Gastroesophageal sphincter (tissue), 4 donors: ENCODE results near the gene NDUFAF5. TPM values are rescaled to one million over a fixed set of nuclear protein-coding genes. Genes with fewer than 3 reads are reported as not detected.

Source experiments
- ATAC-seq: fragments of 150-250 bp; one replicate; pipeline ENCODE4 v1.9.1; 2016; ENCODE audit warnings: mild to moderate bottlenecking, moderate library complexity
- H3K27ac ChIP-seq, 4 donors: fragments of 200-600 bp; sonication (generic) in 3 of 4; 1 replicate in 3 of 4; 2 replicates in 1 of 4; pipeline ENCODE4 v1.5.1; 2016 to 2019
- H3K27me3 ChIP-seq: fragments of 200-600 bp; sonication (generic); one replicate; pipeline ENCODE4 v1.5.1; 2019
- H3K36me3 ChIP-seq, 2 donors: fragments of 200-600 bp; sonication (generic); one replicate each; pipeline ENCODE4 v1.5.1; 2019; ENCODE audit warnings: control low read depth in 1 of 2
- H3K4me1 ChIP-seq, 3 donors: fragments of 200-600 bp; sonication (generic); 1 replicate in 2 of 3; 2 replicates in 1 of 3; pipeline ENCODE4 v1.5.1; 2016 to 2019; ENCODE audit warnings: control low read depth in 2 of 3
- H3K4me3 ChIP-seq, 2 donors: fragments of 200-600 bp; sonication (generic); one replicate each; pipeline ENCODE4 v1.5.1; 2019; ENCODE audit warnings: mild to moderate bottlenecking in 1 of 2, moderate library complexity in 1 of 2
- H3K9me3 ChIP-seq, 3 donors: fragments of 200-600 bp; sonication (generic); one replicate each; pipeline ENCODE4 v1.5.1; 2017 to 2019; ENCODE audit warnings: control low read depth in 2 of 3
- EP300 ChIP-seq: sonication (generic); formaldehyde crosslinking; IDR thresholded peaks from one replicate; pipeline ENCODE4 v1.6.1; 2017; ENCODE audit warnings: antibody characterized with exemption, mild to moderate bottlenecking
- POLR2A ChIP-seq, 2 donors: fragments of 450-650 bp; IDR thresholded peaks; one replicate each; pipeline ENCODE4 v1.6.1; 2017; ENCODE audit warnings: antibody characterized with exemption in 2 of 2, mild to moderate bottlenecking in 2 of 2, moderate library complexity in 1 of 2
- POLR2AphosphoS5 ChIP-seq: sonication (generic); formaldehyde crosslinking; IDR thresholded peaks from one replicate; pipeline ENCODE4 v1.6.1; 2017; ENCODE audit warnings: antibody characterized with exemption
- WGBS, 2 donors: methylation state at CpG; one replicate each; pipeline ENCODE4 v1.1.5; 2018; ENCODE audit warnings: low coverage in 1 of 2; 5-methylcytosine and 5-hydroxymethylcytosine counted together
- total RNA-seq, 4 donors: library from RNA; depleted of rRNA; stranded (reverse); fragments of >200 nt; gene quantifications; one replicate each; pipeline ENCODE4 v1.1.0, GENCODE V29; 2016
- TF ChIP-seq, protein P1 (sequence below), 4 experiments: fragments of 200-600 bp in 2 of 4; fragments of 450-650 bp in 2 of 4; sonication (generic) in 1 of 4; IDR thresholded peaks; one replicate each; pipeline ENCODE4 v1.5.1; 2017 to 2019; ENCODE audit warnings: antibody characterized with exemption in 4 of 4, mild to moderate bottlenecking in 2 of 4, moderate library complexity in 2 of 4

The NDUFAF5 gene
- total RNA-seq, 4 donors from 2014 or later: 11.3 to 38.8 (median 13.8) TPM

- H3K36me3 ChIP-seq: peaks cover 0 to 78% of the 10 kb centered on the region in 2 donors
These were observed 9.0 kb upstream of the NDUFAF5 start for GRCh38 chr20:13775867-13776266.

GRCh38 chr20:13777171-13777601 is 7.6 kb upstream of the NDUFAF5 start:
- TF ChIP-seq POLR2AphosphoS5 (no peak), POLR2A (IDR thresholded peaks at IDR 0.05) (no peak), EP300 (no peak)
- TF ChIP-seq, protein P1, sequence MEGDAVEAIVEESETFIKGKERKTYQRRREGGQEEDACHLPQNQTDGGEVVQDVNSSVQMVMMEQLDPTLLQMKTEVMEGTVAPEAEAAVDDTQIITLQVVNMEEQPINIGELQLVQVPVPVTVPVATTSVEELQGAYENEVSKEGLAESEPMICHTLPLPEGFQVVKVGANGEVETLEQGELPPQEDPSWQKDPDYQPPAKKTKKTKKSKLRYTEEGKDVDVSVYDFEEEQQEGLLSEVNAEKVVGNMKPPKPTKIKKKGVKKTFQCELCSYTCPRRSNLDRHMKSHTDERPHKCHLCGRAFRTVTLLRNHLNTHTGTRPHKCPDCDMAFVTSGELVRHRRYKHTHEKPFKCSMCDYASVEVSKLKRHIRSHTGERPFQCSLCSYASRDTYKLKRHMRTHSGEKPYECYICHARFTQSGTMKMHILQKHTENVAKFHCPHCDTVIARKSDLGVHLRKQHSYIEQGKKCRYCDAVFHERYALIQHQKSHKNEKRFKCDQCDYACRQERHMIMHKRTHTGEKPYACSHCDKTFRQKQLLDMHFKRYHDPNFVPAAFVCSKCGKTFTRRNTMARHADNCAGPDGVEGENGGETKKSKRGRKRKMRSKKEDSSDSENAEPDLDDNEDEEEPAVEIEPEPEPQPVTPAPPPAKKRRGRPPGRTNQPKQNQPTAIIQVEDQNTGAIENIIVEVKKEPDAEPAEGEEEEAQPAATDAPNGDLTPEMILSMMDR (IDR thresholded peaks at IDR 0.05): no peak
- Histone ChIP-seq H3K36me3 (peaks cover 0 to 87% of the 10 kb centered on the region in 2 donors), H3K27ac (no peak overlapping the region), H3K9me3 (no peaks in the 10 kb centered on the region), H3K4me3 (no peak overlapping the region), H3K4me1 (peaks cover 0 to 12% (median 0%) of the 10 kb centered on the region in 3 donors), H3K27me3 (no peaks in the 10 kb centered on the region)
- no peak for ATAC-seq
- 55 to 63% methylated on average over 4 of the region's 4 CpGs for WGBS, 2 donors

More at GRCh38 chr20:13775867-13776266, 9.0 kb upstream of the NDUFAF5 start:
- Histone ChIP-seq H3K4me1 (peaks cover 0 to 6% (median 0%) of the 10 kb centered on the region in 3 donors), H3K4me3 (no peak overlapping the region), H3K9me3 (no peaks in the 10 kb centered on the region), H3K27ac (no peak overlapping the region), H3K27me3 (no peaks in the 10 kb centered on the region)
- 74 to 75% methylated on average over 3 to 4 of the region's 4 CpGs for WGBS, 2 donors
- no peak for ATAC-seq
- TF ChIP-seq POLR2A (IDR thresholded peaks at IDR 0.05) (no peak), EP300 (no peak), POLR2AphosphoS5 (no peak)
- TF ChIP-seq, protein P1 (IDR thresholded peaks at IDR 0.05): no peak

GRCh38 chr20:13778827-13779226 is 6.0 kb upstream of the NDUFAF5 start:
- WGBS, 2 donors: 100% methylated on average over 3 of the region's 3 CpGs
- Histone ChIP-seq H3K36me3 (peaks cover 0 to 74% of the 10 kb centered on the region in 2 donors), H3K27me3 (no peaks in the 10 kb centered on the region), H3K27ac (no peak overlapping the region), H3K4me1 (peaks cover 1 to 19% (median 5%) of the 10 kb centered on the region in 3 donors), H3K9me3 (no peaks in the 10 kb centered on the region), H3K4me3 (no peak overlapping the region)
- TF ChIP-seq POLR2AphosphoS5 (no peak), POLR2A (IDR thresholded peaks at IDR 0.05) (no peak), EP300 (no peak)
- TF ChIP-seq, protein P1 (IDR thresholded peaks at IDR 0.05): no peak
- no peak for ATAC-seq

DNA sequence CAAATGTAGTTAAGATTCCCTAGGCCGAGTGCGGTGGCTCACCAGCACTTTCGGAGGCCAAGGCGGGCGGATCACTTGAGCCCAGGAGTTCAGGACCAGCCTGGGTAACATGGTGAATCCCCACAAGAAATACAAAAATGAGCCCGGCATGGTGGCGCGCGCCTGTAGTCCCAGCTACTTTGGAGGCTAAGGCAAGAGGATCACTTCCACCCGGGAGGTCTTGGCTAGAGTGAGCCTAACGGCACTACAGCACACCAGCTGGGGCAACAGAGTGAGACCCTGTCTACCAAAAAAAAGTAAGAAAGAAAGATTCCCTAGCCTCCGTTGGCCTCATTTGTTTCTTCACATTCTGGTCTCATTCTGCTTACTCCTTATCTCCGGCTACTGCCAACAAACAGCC is 1.3 kb upstream of the NDUFAF5 start:
- Histone ChIP-seq H3K4me1 (peaks cover 4 to 54% (median 7%) of the 10 kb centered on the region in 3 donors), H3K9me3 (no peaks in the 10 kb centered on the region), H3K36me3 (peaks cover 0 to 43% of the 10 kb centered on the region in 2 donors), H3K27me3 (no peaks in the 10 kb centered on the region), H3K27ac (no peak overlapping the region), H3K4me3 (peak overlapping the region in 1 of 2 donors; percentile 68)
- 81 to 90% methylated on average over 5 to 13 of the region's 13 CpGs for WGBS, 2 donors
- ATAC-seq: no peak
- TF ChIP-seq POLR2AphosphoS5 (no peak), EP300 (no peak), POLR2A (IDR thresholded peaks at IDR 0.05) (no peak)
- TF ChIP-seq, protein P1 (IDR thresholded peaks at IDR 0.05): no peak

GRCh38 chr20:13784271-13784892 is 446 bp upstream of the NDUFAF5 start:
- Histone ChIP-seq H3K4me3 (peak overlapping the region; percentile 68 to 96), H3K36me3 (peaks cover 0 to 41% of the 10 kb centered on the region in 2 donors), H3K4me1 (peaks cover 4 to 49% (median 7%) of the 10 kb centered on the region in 3 donors), H3K27me3 (no peaks in the 10 kb centered on the region), H3K9me3 (no peaks in the 10 kb centered on the region), H3K27ac (peak overlapping the region; percentile 82 to 91 (median 88))
- no peak for TF ChIP-seq EP300
- no peak for TF ChIP-seq POLR2A (IDR thresholded peaks at IDR 0.05)
- TF ChIP-seq POLR2AphosphoS5: no peak
- TF ChIP-seq, protein P1 (IDR thresholded peaks at IDR 0.05): no peak
- WGBS, 2 donors: 1% methylated on average over 11 of the region's 26 CpGs
- peak; percentile 17 for ATAC-seq
